SK-N-SH (cell line): ENCODE measurements around the gene ZNF620. TPM values are rescaled to one million over a fixed set of nuclear protein-coding genes. Genes with fewer than 3 reads are reported as not detected.
"Not testable (repeated sequence)": the region's sequence is repeated elsewhere in the genome, so short reads cannot be mapped to it uniquely, and the experiment has no call there.

ENCODE experiments used
- CTCF ChIA-PET: fragments of 300-600, 350-600 bp; formaldehyde crosslinking; extraction: SDS; loops from one replicate; lab custom pipeline; 2021; lab: Yijun Ruan, JAX
- POLR2A ChIA-PET: fragments of 350-600 bp; sonication (Branson Sonifier 250); formaldehyde crosslinking; extraction: SDS; loops from one replicate; lab custom pipeline; 2020; ENCODE audit warnings: antibody characterized with exemption, inconsistent platforms; lab: Yijun Ruan, JAX
- DNase-seq: peaks from one replicate; pipeline ENCODE4 v3.0.0; 2012
- H2AFZ ChIP-seq: fragments of 200-600 bp; sonication (generic); 2 replicates; pipeline ENCODE4 v1.8.1; 2016; ENCODE audit warnings: antibody characterized with exemption, mild to moderate bottlenecking, low read depth
- H3F3A ChIP-seq: fragments of 200-600 bp; sonication (generic); replicated peaks from 2 replicates; pipeline ENCODE3; 2016; ENCODE audit warnings: antibody characterized with exemption, mild to moderate bottlenecking; ENCODE audit not compliant: insufficient read depth
- H3K27ac ChIP-seq, 2 experiments: fragments of 200-500 bp in 1 of 2; fragments of 200-600 bp in 1 of 2; sonication (Bioruptor generic) in 1 of 2; sonication (generic), shearing (Covaris generic) in 1 of 2; 2 replicates each; pipeline versions ENCODE4 v1.5.1 to v1.6.1; 2014 to 2016; ENCODE audit warnings: low read depth in 2 of 2, inconsistent platforms in 1 of 2, low read length in 1 of 2, mild to moderate bottlenecking in 1 of 2, mixed read lengths in 1 of 2
- H3K27me3 ChIP-seq: fragments of 200-600 bp; sonication (generic), shearing (Covaris generic); 2 replicates; pipeline ENCODE4 v1.6.1; 2016; ENCODE audit warnings: mixed run types; ENCODE audit not compliant: insufficient read depth
- H3K36me3 ChIP-seq, 2 experiments: fragments of 200-500 bp in 1 of 2; fragments of 200-600 bp in 1 of 2; sonication (Bioruptor generic) in 1 of 2; sonication (generic) in 1 of 2; replicated peaks in 1 of 2; 2 replicates each; pipeline versions ENCODE3 to v1.5.1; 2014 to 2016; ENCODE audit warnings: low read length in 1 of 2, mild to moderate bottlenecking in 1 of 2; ENCODE audit not compliant: insufficient read depth in 2 of 2, control insufficient read depth in 1 of 2
- H3K4me1 ChIP-seq, 2 experiments: fragments of 200-500 bp in 1 of 2; fragments of 200-600 bp in 1 of 2; sonication (Bioruptor generic) in 1 of 2; sonication (generic), shearing (Covaris generic) in 1 of 2; 2 replicates each; pipeline versions ENCODE4 v1.5.1 to v1.6.1; 2014 to 2016; ENCODE audit warnings: low read depth in 1 of 2, low read length in 1 of 2, mixed run types in 1 of 2; ENCODE audit not compliant: insufficient read depth in 2 of 2, control insufficient read depth in 1 of 2
- H3K4me2 ChIP-seq: fragments of 200-600 bp; sonication (generic), shearing (Covaris generic); 2 replicates; pipeline ENCODE4 v1.6.1; 2017; ENCODE audit warnings: mixed run types
- H3K4me3 ChIP-seq, 2 experiments: fragments of 200-500 bp in 1 of 2; fragments of 200-600 bp in 1 of 2; sonication (Bioruptor generic) in 1 of 2; sonication (generic), shearing (Covaris generic) in 1 of 2; 2 replicates each; pipeline versions ENCODE4 v1.5.1 to v1.8.1; 2014 to 2016; ENCODE audit warnings: low read depth in 2 of 2, inconsistent platforms in 1 of 2, low read length in 1 of 2, mild to moderate bottlenecking in 1 of 2, mixed read lengths in 1 of 2, moderate library complexity in 1 of 2
- H3K79me2 ChIP-seq: fragments of 200-600 bp; sonication (generic); 2 replicates; pipeline ENCODE4 v1.8.1; 2017; ENCODE audit warnings: mild to moderate bottlenecking; ENCODE audit not compliant: insufficient read depth
- H3K9ac ChIP-seq: fragments of 200-600 bp; sonication (generic); 2 replicates; pipeline ENCODE4 v1.6.1; 2017; ENCODE audit warnings: mixed run types
- H3K9me2 ChIP-seq: fragments of 200-600 bp; sonication (generic); 2 replicates; pipeline ENCODE4 v1.6.1; 2017; ENCODE audit warnings: mixed run types
- H3K9me3 ChIP-seq: fragments of 200-600 bp; sonication (generic); 2 replicates; pipeline ENCODE4 v1.6.1; 2017; ENCODE audit warnings: mixed run types, mild to moderate bottlenecking, moderate library complexity
- H4K20me1 ChIP-seq: fragments of 200-600 bp; sonication (generic); 2 replicates; pipeline ENCODE4 v1.6.1; 2017; ENCODE audit warnings: mild to moderate bottlenecking, mixed run types; ENCODE audit not compliant: insufficient read depth
- ELF1 ChIP-seq: IDR thresholded peaks from 2 replicates; pipeline ENCODE4 v1.4.0; 2012
- EZH2phosphoT487 ChIP-seq: fragments of 200-600 bp; sonication (generic); IDR thresholded peaks from 2 replicates; pipeline ENCODE4 v1.6.1; 2017; ENCODE audit warnings: low read depth, mixed run types, mild to moderate bottlenecking, antibody characterized with exemption, moderate library complexity, borderline replicate concordance
- FOSL2 ChIP-seq: IDR thresholded peaks from 2 replicates; pipeline ENCODE4 v1.4.0; 2012; ENCODE audit warnings: low read depth, mild to moderate bottlenecking, moderate library complexity, borderline replicate concordance
- GABPA ChIP-seq: IDR thresholded peaks from 2 replicates; pipeline ENCODE4 v1.4.0; 2012; ENCODE audit warnings: low read depth, mild to moderate bottlenecking
- GATA2 ChIP-seq: sonication (generic); formaldehyde crosslinking; IDR thresholded peaks from 2 replicates; pipeline ENCODE4 v1.5.0; 2020; ENCODE audit warnings: mild to moderate bottlenecking, missing genetic modification reagents
- JUND ChIP-seq: IDR thresholded peaks from 2 replicates; pipeline ENCODE4 v1.4.0; 2012
- MEF2A ChIP-seq: IDR thresholded peaks from 2 replicates; pipeline ENCODE4 v1.4.0; 2012; ENCODE audit warnings: low read depth, borderline replicate concordance
- POLR2AphosphoS5 ChIP-seq: IDR thresholded peaks from 2 replicates; pipeline ENCODE4 v1.6.1; 2012; ENCODE audit warnings: low read depth, low read length
- RAD21 ChIP-seq: IDR thresholded peaks from 2 replicates; pipeline ENCODE4 v1.6.1; 2012; ENCODE audit warnings: mild to moderate bottlenecking, low read length
- RFX5 ChIP-seq: IDR thresholded peaks from 2 replicates; pipeline ENCODE4 v1.6.1; 2012; ENCODE audit warnings: mild to moderate bottlenecking, improper control_type of control experiment, low read length
- RXRA ChIP-seq: IDR thresholded peaks from 2 replicates; pipeline ENCODE4 v1.4.0; 2012; ENCODE audit warnings: low read depth, mild to moderate bottlenecking, borderline replicate concordance
- SIN3A ChIP-seq: IDR thresholded peaks from 2 replicates; pipeline ENCODE4 v1.6.1; 2012; ENCODE audit warnings: low read depth, mild to moderate bottlenecking, low read length, moderate library complexity, borderline replicate concordance
- TEAD4 ChIP-seq: IDR thresholded peaks from 2 replicates; pipeline ENCODE4 v1.4.0; 2012; ENCODE audit warnings: mild to moderate bottlenecking, borderline replicate concordance; ENCODE audit not compliant: insufficient read depth
- YY1 ChIP-seq: IDR thresholded peaks from 2 replicates; pipeline ENCODE4 v1.4.0; 2012; ENCODE audit warnings: low read depth, mild to moderate bottlenecking
- WGBS: methylation state at CpG from one replicate; pipeline ENCODE4 v1.1.6; 2017; ENCODE audit warnings: low lambda C conversion rate; 5-methylcytosine and 5-hydroxymethylcytosine counted together
- polyA plus RNA-seq, 3 experiments: library from polyadenylated mRNA; depleted of rRNA; stranded (reverse); fragments of >200 nt; gene quantifications; 2 replicates each; pipeline ENCODE4 v1.2.3, GENCODE V29; 2012
- TF ChIP-seq, protein P1 (sequence below): IDR thresholded peaks from 2 replicates; pipeline ENCODE4 v1.4.0; 2012; ENCODE audit warnings: low read depth, borderline replicate concordance
- TF ChIP-seq, protein P2 (sequence below): IDR thresholded peaks from 2 replicates; pipeline ENCODE4 v1.4.0; 2012; ENCODE audit warnings: low read depth
- TF ChIP-seq, protein P3 (sequence below): fragments of 200-600 bp; sonication (generic); IDR thresholded peaks from 2 replicates; pipeline ENCODE4 v1.6.1; 2017; ENCODE audit warnings: antibody characterized with exemption, mild to moderate bottlenecking, moderate library complexity
- TF ChIP-seq, protein P4 (sequence below): IDR thresholded peaks from 2 replicates; pipeline ENCODE4; 2012

Gene ZNF620
- polyA plus RNA-seq, 1 of the 3 experiments (the other 2 are of a cell fraction): 2.0 TPM

DNA sequence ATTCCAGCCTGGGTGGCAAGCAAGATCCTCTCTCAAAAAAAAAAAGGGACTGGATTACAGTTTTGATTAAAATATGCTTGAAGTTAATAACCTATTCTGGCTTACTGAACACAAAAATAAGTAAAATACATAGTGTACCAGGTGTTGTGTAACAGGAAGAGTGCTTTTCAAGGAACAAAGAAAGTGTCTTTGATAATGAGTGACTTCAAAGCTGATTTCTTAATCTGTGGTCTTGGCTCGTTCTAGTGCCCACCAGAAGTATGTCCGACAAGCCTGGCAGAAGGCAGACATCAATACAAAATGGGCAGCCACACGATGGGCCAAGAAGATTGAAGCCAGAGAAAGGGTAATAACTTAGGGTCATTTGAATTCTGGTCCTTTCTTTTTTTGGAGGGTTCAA, 44.7 kb upstream of the ZNF620 start:
- H3F3A ChIP-seq: peaks cover 49% of the 10 kb centered on the region
- 65% methylated on average over 3 of the region's 3 CpGs for WGBS
- no peak for TF ChIP-seq RAD21
- no peak for TF ChIP-seq YY1
- TF ChIP-seq SIN3A: no peak
- TF ChIP-seq MEF2A: no peak
- TF ChIP-seq, all 33 proteins: peak for 0
- H2AFZ ChIP-seq: no peak overlapping the region
- peaks cover 49% of the 10 kb centered on the region for H3K79me2 ChIP-seq
- no peaks in the 10 kb centered on the region for H3K27me3 ChIP-seq
- no peak overlapping the region for H3K4me3 ChIP-seq
- H3K4me2 ChIP-seq: no peak overlapping the region
- peaks cover 44 to 58% of the 10 kb centered on the region in 2 experiments for H3K36me3 ChIP-seq
- peaks cover 0 to 11% of the 10 kb centered on the region in 2 experiments; a peak in 2 of 4 replicates for H3K4me1 ChIP-seq
- peaks cover 32% of the 10 kb centered on the region for H4K20me1 ChIP-seq
- CTCF ChIA-PET: interaction anchor here (1.3 to 1.6 kb wide), 2 partner anchors 45 to 133 kb away, joined by 3 read pairs; partner anchors contain the start of gene ZNF620
- H3K9ac ChIP-seq: no peak overlapping the region
- POLR2A ChIA-PET: interaction anchor here (0.7 kb wide), 1 partner anchor 17 kb away, joined by 3 read pairs; no protein-coding TSS in a partner anchor
- no peaks in the 10 kb centered on the region for H3K9me2 ChIP-seq
- no peak overlapping the region for H3K27ac ChIP-seq
- no peak for DNase-seq
- no peaks in the 10 kb centered on the region for H3K9me3 ChIP-seq

DNA sequence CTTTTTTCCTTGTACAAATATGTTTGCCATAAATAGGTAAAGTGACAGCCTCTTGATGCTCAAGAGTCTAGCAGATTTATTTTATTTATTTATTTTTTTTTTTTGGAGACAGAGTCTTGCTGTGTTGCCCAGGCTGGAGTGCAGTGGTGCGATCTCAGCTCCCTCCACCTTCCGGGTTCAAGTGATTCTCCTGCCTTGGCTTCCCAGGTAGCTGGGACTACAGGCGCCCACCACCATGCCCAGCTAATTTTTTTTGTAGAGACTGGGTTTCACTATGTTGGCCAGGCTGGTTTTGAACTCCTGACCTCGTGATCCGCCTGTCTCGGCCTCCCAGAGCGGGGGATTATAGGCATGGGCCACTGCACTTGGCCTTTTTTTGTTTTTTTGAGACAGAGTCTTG, 43.0 kb upstream of the ZNF620 start:
- H3K9me2 ChIP-seq, H3K4me1 ChIP-seq, H3K27ac ChIP-seq, H3K4me2 ChIP-seq, POLR2A ChIA-PET, DNase-seq, H3K27me3 ChIP-seq, H3K9ac ChIP-seq, CTCF ChIA-PET, H2AFZ ChIP-seq, H3K4me3 ChIP-seq, H3K9me3 ChIP-seq: not testable (repeated sequence)
- Histone ChIP-seq H3K79me2 (peaks cover 36% of the 10 kb centered on the region), H4K20me1 (peaks cover 32% of the 10 kb centered on the region), H3F3A (peaks cover 59% of the 10 kb centered on the region), H3K36me3 (peaks cover 44 to 61% of the 10 kb centered on the region in 2 experiments)
- 98% methylated on average over 7 of the region's 7 CpGs for WGBS

DNA sequence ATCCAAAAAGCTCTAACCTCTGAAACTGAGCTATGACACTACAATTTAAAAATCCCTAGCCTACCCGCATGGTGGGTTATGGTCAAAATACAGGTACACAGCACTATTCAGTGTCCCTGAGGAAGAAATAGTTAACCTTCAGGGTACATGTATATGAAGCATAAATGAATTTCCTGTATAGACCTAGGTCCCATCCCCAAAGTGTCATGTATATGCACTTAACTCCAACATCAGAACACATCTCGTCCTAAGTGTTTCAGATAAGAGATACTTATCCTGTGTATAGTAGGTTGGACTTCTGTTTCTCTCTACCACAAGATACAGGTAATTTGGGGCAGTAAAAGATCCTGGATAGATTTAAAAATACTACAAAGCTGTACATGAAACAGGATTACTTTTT, 42.3 kb upstream of the ZNF620 start:
- DNase-seq: no peak
- Histone ChIP-seq H3K79me2 (peaks cover 29% of the 10 kb centered on the region), H4K20me1 (peaks cover 26% of the 10 kb centered on the region), H3K9me3 (no peaks in the 10 kb centered on the region), H3K27ac (no peak overlapping the region), H3K9ac (no peak overlapping the region), H3K27me3 (no peaks in the 10 kb centered on the region), H2AFZ (no peak overlapping the region), H3K9me2 (no peaks in the 10 kb centered on the region), H3F3A (peaks cover 63% of the 10 kb centered on the region), H3K4me1 (peaks cover 0 to 2% of the 10 kb centered on the region in 2 experiments; a peak in 1 of 4 replicates), H3K4me2 (no peak overlapping the region), H3K36me3 (peaks cover 39 to 56% of the 10 kb centered on the region in 2 experiments), H3K4me3 (no peak overlapping the region)
- CTCF ChIA-PET: interaction anchor here (1.0 kb wide), 1 partner anchor 15 kb away, joined by 3 read pairs; no protein-coding TSS in a partner anchor
- 100% methylated on average over 2 of the region's 2 CpGs for WGBS
- POLR2A ChIA-PET: interaction anchor here (0.6 to 1.3 kb wide), 2 partner anchors 12 to 42 kb away, joined by 3 to 4 read pairs; partner anchors contain the start of gene ZNF620
- TF ChIP-seq ELF1: no peak
- no peak for TF ChIP-seq MEF2A
- TF ChIP-seq, protein P1, sequence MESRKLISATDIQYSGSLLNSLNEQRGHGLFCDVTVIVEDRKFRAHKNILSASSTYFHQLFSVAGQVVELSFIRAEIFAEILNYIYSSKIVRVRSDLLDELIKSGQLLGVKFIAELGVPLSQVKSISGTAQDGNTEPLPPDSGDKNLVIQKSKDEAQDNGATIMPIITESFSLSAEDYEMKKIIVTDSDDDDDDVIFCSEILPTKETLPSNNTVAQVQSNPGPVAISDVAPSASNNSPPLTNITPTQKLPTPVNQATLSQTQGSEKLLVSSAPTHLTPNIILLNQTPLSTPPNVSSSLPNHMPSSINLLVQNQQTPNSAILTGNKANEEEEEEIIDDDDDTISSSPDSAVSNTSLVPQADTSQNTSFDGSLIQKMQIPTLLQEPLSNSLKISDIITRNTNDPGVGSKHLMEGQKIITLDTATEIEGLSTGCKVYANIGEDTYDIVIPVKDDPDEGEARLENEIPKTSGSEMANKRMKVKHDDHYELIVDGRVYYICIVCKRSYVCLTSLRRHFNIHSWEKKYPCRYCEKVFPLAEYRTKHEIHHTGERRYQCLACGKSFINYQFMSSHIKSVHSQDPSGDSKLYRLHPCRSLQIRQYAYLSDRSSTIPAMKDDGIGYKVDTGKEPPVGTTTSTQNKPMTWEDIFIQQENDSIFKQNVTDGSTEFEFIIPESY: no peak
- TF ChIP-seq, protein P2, sequence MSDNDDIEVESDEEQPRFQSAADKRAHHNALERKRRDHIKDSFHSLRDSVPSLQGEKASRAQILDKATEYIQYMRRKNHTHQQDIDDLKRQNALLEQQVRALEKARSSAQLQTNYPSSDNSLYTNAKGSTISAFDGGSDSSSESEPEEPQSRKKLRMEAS: no peak
- no peak for TF ChIP-seq GATA2
- no peak for TF ChIP-seq POLR2AphosphoS5
- TF ChIP-seq FOSL2: no peak
- TF ChIP-seq, protein P3, sequence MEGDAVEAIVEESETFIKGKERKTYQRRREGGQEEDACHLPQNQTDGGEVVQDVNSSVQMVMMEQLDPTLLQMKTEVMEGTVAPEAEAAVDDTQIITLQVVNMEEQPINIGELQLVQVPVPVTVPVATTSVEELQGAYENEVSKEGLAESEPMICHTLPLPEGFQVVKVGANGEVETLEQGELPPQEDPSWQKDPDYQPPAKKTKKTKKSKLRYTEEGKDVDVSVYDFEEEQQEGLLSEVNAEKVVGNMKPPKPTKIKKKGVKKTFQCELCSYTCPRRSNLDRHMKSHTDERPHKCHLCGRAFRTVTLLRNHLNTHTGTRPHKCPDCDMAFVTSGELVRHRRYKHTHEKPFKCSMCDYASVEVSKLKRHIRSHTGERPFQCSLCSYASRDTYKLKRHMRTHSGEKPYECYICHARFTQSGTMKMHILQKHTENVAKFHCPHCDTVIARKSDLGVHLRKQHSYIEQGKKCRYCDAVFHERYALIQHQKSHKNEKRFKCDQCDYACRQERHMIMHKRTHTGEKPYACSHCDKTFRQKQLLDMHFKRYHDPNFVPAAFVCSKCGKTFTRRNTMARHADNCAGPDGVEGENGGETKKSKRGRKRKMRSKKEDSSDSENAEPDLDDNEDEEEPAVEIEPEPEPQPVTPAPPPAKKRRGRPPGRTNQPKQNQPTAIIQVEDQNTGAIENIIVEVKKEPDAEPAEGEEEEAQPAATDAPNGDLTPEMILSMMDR: no peak
- TF ChIP-seq RFX5: no peak
- TF ChIP-seq EZH2phosphoT487: no peak
- TF ChIP-seq TEAD4: no peak
- TF ChIP-seq, protein P4, sequence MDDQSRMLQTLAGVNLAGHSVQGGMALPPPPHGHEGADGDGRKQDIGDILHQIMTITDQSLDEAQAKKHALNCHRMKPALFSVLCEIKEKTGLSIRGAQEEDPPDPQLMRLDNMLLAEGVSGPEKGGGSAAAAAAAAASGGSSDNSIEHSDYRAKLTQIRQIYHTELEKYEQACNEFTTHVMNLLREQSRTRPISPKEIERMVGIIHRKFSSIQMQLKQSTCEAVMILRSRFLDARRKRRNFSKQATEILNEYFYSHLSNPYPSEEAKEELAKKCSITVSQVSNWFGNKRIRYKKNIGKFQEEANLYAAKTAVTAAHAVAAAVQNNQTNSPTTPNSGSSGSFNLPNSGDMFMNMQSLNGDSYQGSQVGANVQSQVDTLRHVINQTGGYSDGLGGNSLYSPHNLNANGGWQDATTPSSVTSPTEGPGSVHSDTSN: no peak
- TF ChIP-seq RXRA: no peak
- TF ChIP-seq JUND: no peak
- TF ChIP-seq GABPA: no peak
- no peak for TF ChIP-seq YY1
